C4-2B (cell line): ENCODE data around the gene GRID1.

Experiments used
- ZFX ChIP-seq: fragments of 450-650 bp; IDR thresholded peaks from 2 replicates; pipeline ENCODE4 v1.6.1; 2017
- TF ChIP-seq, protein P1 (sequence below): fragments of 450-650 bp; conservative IDR thresholded peaks from 2 replicates; pipeline ENCODE4 v1.5.1; 2017; ENCODE audit warnings: mild to moderate bottlenecking

DNA sequence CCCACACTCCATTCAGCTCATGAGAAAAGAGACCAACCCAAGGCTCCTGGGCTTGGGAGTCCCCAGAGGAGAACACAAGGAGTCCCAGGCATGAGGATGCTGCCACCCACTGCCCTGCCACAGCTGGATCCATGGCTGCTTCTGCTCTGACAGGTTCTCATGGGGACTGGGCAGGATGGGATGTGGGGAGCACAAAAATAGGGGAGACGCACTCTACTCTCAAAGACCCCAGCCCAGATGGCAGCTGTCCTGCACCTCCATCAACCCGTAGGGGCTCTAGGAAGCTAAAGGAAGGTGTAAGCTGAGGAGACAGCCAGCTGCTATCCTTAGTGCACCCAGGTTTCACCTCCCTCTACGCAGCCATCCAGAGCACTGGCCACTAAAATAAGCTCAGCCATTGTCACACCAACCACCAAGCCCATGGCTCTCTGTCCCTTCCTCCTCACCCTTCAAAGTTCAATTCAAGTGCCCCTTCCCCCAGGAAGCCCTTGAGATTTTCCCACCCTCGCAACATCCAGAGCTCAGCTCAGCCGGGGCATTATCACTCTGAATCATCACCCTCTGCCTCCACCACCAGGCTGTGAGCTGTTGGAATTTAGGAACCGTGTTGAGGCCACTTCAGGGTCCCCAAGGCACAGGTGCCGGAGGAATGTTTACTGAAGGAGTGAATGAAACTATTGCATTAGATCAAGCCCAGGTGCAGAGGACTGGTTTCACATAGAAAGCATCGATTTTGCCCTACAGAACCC, 142.1 kb downstream of the GRID1 start:
- TF ChIP-seq, protein P1, sequence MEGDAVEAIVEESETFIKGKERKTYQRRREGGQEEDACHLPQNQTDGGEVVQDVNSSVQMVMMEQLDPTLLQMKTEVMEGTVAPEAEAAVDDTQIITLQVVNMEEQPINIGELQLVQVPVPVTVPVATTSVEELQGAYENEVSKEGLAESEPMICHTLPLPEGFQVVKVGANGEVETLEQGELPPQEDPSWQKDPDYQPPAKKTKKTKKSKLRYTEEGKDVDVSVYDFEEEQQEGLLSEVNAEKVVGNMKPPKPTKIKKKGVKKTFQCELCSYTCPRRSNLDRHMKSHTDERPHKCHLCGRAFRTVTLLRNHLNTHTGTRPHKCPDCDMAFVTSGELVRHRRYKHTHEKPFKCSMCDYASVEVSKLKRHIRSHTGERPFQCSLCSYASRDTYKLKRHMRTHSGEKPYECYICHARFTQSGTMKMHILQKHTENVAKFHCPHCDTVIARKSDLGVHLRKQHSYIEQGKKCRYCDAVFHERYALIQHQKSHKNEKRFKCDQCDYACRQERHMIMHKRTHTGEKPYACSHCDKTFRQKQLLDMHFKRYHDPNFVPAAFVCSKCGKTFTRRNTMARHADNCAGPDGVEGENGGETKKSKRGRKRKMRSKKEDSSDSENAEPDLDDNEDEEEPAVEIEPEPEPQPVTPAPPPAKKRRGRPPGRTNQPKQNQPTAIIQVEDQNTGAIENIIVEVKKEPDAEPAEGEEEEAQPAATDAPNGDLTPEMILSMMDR: no peak
- no peak for TF ChIP-seq ZFX
